ENCODE results near the gene MED8.

Gene MED8

DNA sequence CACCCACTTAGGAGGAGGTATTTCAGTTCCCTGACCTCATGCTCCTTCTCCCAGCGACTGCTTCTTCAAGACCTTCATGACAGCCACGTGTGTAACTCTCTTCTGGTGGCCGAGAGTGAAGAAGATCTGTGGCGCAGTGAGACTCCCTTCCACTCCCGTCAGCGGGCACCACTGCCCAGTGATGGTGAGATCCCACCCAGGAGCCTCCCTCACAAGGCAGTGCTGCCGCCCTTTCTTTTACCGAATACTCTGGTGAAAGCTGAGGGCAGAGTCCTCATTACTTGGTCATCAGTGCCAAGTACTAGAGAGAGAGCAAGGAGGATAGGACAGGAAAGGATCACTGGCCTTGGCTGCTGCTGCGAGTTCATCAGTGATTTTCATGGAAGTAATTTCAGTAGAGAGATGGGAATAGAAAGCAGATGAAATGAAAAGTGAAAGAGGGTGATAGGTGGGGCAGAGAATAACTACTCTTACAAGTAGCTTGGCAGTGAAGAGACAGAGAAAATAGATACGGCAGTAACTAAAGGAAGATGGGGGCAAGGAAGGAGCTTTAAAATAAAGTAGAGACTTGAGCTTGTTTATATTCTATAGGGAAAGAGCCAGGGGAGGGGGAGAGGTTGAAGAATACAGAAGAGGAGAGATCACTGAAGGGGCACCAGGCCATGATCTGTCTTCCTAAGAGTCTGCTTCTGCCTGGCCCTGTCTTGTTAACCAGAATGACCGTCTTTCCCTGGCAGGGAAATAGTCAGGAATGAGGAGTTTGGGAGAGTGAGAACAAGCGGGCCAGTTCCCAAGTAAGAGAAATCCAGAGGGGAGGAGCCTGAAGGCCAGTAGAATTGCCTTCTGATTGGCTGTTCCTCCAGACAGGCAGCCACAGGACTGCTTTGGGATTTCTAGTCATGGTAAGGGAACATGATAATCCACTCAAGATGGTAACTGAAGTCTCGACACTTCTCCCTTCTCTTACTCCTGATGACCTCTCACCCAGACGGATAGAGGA is 45.8 kb upstream of the MED8 start:
- Histone ChIP-seq H3K36me3 (ENCODE audit: insufficient read depth, insufficient read length, low read length) (peaks cover 97% of the 10 kb centered on the region), H3K9me3 (ENCODE audit: insufficient read depth, low read length) (no peaks in the 10 kb centered on the region), H3K27me3 (ENCODE audit: insufficient read depth, insufficient read length) (no peaks in the 10 kb centered on the region), H3K4me3 (ENCODE audit: insufficient read length, low read depth) (no peak overlapping the region), H3K4me1 (ENCODE audit: insufficient read depth, insufficient read length) (no peaks in the 10 kb centered on the region), H3K9ac (ENCODE audit: insufficient read length, low read depth) (no peak overlapping the region)
- DNase-seq (ENCODE audit: low read depth, low spot score) = no peak
- TF ChIP-seq YY1 (IDR thresholded peaks at IDR 0.05; ENCODE audit: insufficient read depth, insufficient read length) (no peak), SUZ12 (IDR thresholded peaks at IDR 0.05; ENCODE audit: extremely low read depth, insufficient read depth, insufficient read length) (no peak), ZNF274 (IDR thresholded peaks at IDR 0.05; ENCODE audit: low read depth, low read length) (no peak)

DNA sequence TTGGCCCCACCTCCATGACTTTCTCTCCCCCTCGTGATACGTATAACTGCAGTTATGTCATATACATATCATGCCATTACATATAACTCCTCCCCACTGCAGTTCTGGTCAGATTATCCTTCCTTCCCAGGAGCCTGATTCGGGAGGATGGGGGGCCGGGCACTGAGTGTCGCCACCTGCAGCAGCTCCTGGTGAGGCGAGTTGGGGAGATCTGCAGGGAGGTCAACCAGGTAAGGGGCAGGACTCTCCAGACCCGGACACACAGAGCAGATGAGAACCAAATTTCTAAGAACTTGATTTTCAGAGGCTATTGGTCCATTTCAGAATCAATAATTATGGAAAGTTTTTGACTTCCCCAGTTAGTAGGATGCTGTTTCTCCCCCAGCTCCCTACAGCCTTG is 44.7 kb upstream of the MED8 start:
- H3K4me3 ChIP-seq (ENCODE audit: insufficient read length, low read depth) = no peak overlapping the region
- H3K9me3 ChIP-seq (ENCODE audit: insufficient read depth, low read length) = no peaks in the 10 kb centered on the region
- H3K36me3 ChIP-seq (ENCODE audit: insufficient read depth, insufficient read length, low read length) = peaks cover 97% of the 10 kb centered on the region
- H3K27me3 ChIP-seq (ENCODE audit: insufficient read depth, insufficient read length) = no peaks in the 10 kb centered on the region
- no peak for TF ChIP-seq YY1 (IDR thresholded peaks at IDR 0.05; ENCODE audit: insufficient read depth, insufficient read length)
- TF ChIP-seq SUZ12 (IDR thresholded peaks at IDR 0.05; ENCODE audit: extremely low read depth, insufficient read depth, insufficient read length) = no peak
- TF ChIP-seq ZNF274 (IDR thresholded peaks at IDR 0.05; ENCODE audit: low read depth, low read length) = no peak
- no peak overlapping the region for H3K9ac ChIP-seq (ENCODE audit: insufficient read length, low read depth)
- no peak for DNase-seq (ENCODE audit: low read depth, low spot score)
- H3K4me1 ChIP-seq (ENCODE audit: insufficient read depth, insufficient read length) = no peaks in the 10 kb centered on the region

DNA sequence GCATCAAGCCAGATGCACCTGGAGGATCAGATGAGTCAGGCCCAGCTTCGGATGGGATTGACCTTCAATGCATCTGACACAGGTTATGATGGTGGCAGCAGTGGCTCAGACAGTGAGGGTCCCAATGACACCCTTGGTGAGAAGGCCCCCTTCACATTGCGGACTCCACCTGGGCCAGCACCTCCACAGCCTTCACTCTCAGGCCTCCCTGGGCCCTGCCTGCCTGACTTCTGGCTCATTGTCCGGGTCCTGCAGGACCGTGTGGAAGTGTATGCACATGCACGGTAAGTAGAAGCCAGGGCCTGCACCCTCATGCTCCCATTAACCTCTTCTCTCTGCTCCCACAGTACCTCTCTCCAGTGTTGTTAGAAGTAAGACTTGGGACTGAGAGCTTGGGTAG is 43.3 kb upstream of the MED8 start:
- H3K9me3 ChIP-seq (ENCODE audit: insufficient read depth, low read length) = no peaks in the 10 kb centered on the region
- no peak for DNase-seq (ENCODE audit: low read depth, low spot score)
- H3K4me3 ChIP-seq (ENCODE audit: insufficient read length, low read depth) = no peak overlapping the region
- TF ChIP-seq YY1 (IDR thresholded peaks at IDR 0.05; ENCODE audit: insufficient read depth, insufficient read length) (no peak), ZNF274 (IDR thresholded peaks at IDR 0.05; ENCODE audit: low read depth, low read length) (no peak), SUZ12 (IDR thresholded peaks at IDR 0.05; ENCODE audit: extremely low read depth, insufficient read depth, insufficient read length) (no peak)
- H3K27me3 ChIP-seq (ENCODE audit: insufficient read depth, insufficient read length) = no peaks in the 10 kb centered on the region
- peaks cover 98% of the 10 kb centered on the region for H3K36me3 ChIP-seq (ENCODE audit: insufficient read depth, insufficient read length, low read length)
- H3K4me1 ChIP-seq (ENCODE audit: insufficient read depth, insufficient read length) = no peaks in the 10 kb centered on the region
- no peak overlapping the region for H3K9ac ChIP-seq (ENCODE audit: insufficient read length, low read depth)

DNA sequence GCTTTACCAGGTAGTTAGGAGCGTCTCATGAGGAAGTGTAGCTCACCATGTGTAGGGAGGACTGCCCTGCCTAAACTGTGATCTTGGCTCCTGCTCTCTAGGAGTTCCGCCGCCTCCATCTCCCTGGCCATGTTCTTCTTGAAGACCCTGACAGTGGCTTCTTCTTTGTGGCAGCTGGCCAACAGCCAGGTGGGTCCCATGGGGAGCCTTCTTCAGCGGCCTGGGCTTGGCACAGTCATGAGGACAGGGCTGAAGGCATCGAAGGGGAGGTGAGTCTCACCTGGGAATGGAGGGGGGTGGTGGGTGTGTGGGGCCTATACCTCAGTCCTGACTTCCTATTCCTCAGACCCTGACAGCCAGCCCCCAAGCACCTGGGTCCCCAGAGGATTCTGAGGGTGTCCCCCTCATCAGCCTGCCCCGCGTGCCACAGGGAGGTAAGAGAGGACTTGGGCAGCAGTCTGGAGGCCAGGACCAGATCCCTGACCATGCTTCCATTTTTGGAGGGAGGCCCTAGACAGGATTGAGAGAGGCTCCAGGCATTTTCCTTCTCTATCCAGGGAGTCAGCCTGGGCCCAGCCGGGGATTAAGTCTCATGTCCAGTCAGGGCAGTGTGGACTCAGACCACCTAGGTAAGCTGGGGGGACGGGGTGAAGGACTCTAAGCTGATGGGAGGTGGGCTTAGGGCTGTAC is 42.7 kb upstream of the MED8 start:
- TF ChIP-seq YY1 (IDR thresholded peaks at IDR 0.05; ENCODE audit: insufficient read depth, insufficient read length) (no peak), ZNF274 (IDR thresholded peaks at IDR 0.05; ENCODE audit: low read depth, low read length) (no peak), SUZ12 (IDR thresholded peaks at IDR 0.05; ENCODE audit: extremely low read depth, insufficient read depth, insufficient read length) (no peak)
- Histone ChIP-seq H3K9ac (ENCODE audit: insufficient read length, low read depth) (no peak overlapping the region), H3K36me3 (ENCODE audit: insufficient read depth, insufficient read length, low read length) (peaks cover 98% of the 10 kb centered on the region), H3K27me3 (ENCODE audit: insufficient read depth, insufficient read length) (no peaks in the 10 kb centered on the region), H3K4me3 (ENCODE audit: insufficient read length, low read depth) (no peak overlapping the region), H3K4me1 (ENCODE audit: insufficient read depth, insufficient read length) (no peaks in the 10 kb centered on the region), H3K9me3 (ENCODE audit: insufficient read depth, low read length) (no peaks in the 10 kb centered on the region)
- DNase-seq (ENCODE audit: low read depth, low spot score) = no peak

DNA sequence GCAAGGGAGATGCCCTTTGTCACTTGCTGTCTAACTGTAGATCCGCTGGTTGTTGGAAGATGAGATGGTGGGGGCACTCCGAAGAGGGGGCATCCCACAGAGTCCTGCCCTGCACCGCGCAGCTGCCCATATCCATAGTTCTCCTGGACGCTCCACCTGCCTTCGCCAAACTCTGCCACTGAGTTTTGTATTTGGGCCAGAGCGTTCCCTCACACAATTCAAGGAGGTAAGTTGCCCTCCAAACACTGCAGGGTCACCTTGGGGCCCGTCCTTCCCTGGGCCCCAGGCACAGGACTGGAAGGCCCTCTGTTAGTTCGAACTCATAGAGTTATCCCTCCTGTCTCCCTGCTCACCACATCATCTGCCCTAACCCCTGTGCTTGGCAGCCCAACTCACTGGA is 42.1 kb upstream of the MED8 start:
- DNase-seq (ENCODE audit: low read depth, low spot score) = no peak
- H3K9ac ChIP-seq (ENCODE audit: insufficient read length, low read depth) = no peak overlapping the region
- no peaks in the 10 kb centered on the region for H3K27me3 ChIP-seq (ENCODE audit: insufficient read depth, insufficient read length)
- H3K36me3 ChIP-seq (ENCODE audit: insufficient read depth, insufficient read length, low read length) = peaks cover 98% of the 10 kb centered on the region
- H3K9me3 ChIP-seq (ENCODE audit: insufficient read depth, low read length) = no peaks in the 10 kb centered on the region
- H3K4me3 ChIP-seq (ENCODE audit: insufficient read length, low read depth) = no peak overlapping the region
- no peaks in the 10 kb centered on the region for H3K4me1 ChIP-seq (ENCODE audit: insufficient read depth, insufficient read length)
- no peak for TF ChIP-seq ZNF274 (IDR thresholded peaks at IDR 0.05; ENCODE audit: low read depth, low read length)
- no peak for TF ChIP-seq YY1 (IDR thresholded peaks at IDR 0.05; ENCODE audit: insufficient read depth, insufficient read length)

DNA sequence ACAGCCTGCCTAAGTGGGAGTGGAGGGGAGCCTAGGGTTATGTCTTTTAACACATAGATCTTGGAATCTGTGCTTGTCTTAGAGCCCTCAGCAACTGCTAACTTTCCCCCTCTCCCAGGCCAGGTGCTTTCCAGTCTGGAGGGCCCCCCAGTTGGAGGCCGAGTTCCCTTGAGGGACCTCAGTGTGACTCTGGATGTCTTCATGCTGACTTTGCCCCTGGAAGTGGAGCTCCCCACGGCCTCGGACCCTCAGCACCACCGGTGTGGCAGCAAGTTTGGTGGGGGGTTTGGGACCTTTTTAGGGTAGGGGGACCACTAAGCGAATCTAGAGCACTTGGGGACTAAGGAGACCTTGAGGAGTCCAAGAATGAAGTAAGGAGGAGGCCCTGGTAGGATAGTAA is 41.2 kb upstream of the MED8 start:
- Histone ChIP-seq H3K4me1 (ENCODE audit: insufficient read depth, insufficient read length) (no peaks in the 10 kb centered on the region), H3K36me3 (ENCODE audit: insufficient read depth, insufficient read length, low read length) (peaks cover 99% of the 10 kb centered on the region), H3K9ac (ENCODE audit: insufficient read length, low read depth) (no peak overlapping the region), H3K9me3 (ENCODE audit: insufficient read depth, low read length) (no peaks in the 10 kb centered on the region), H3K4me3 (ENCODE audit: insufficient read length, low read depth) (no peak overlapping the region), H3K27me3 (ENCODE audit: insufficient read depth, insufficient read length) (no peaks in the 10 kb centered on the region)
- TF ChIP-seq YY1 (IDR thresholded peaks at IDR 0.05; ENCODE audit: insufficient read depth, insufficient read length) (no peak), SUZ12 (IDR thresholded peaks at IDR 0.05; ENCODE audit: extremely low read depth, insufficient read depth, insufficient read length) (no peak), ZNF274 (IDR thresholded peaks at IDR 0.05; ENCODE audit: low read depth, low read length) (no peak)
- no peak for DNase-seq (ENCODE audit: low read depth, low spot score)

DNA sequence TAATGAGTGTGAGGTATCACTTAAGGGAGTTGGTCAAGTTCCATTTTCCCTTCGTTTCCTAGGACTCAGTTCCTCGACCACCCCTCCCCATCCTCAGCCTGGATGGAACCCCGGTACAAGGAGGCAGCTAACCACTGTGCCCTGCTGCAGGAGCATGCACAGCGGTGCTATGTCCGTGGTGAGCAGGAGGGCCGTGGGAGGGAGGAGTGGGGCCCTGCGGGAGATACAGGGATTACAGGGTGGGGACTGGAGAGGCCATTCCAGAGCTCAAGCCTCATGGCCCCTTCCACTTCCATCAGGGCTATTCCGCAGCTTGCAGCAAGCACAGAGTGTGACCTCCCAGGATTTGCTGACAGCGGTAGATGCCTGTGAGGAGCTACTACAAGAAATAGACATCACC is 38.3 kb upstream of the MED8 start:
- no peak for DNase-seq (ENCODE audit: low read depth, low spot score)
- no peaks in the 10 kb centered on the region for H3K27me3 ChIP-seq (ENCODE audit: insufficient read depth, insufficient read length)
- no peaks in the 10 kb centered on the region for H3K4me1 ChIP-seq (ENCODE audit: insufficient read depth, insufficient read length)
- H3K4me3 ChIP-seq (ENCODE audit: insufficient read length, low read depth) = no peak overlapping the region
- no peak overlapping the region for H3K9ac ChIP-seq (ENCODE audit: insufficient read length, low read depth)
- H3K9me3 ChIP-seq (ENCODE audit: insufficient read depth, low read length) = no peaks in the 10 kb centered on the region
- no peak for TF ChIP-seq ZNF274 (IDR thresholded peaks at IDR 0.05; ENCODE audit: low read depth, low read length)
- TF ChIP-seq YY1 (IDR thresholded peaks at IDR 0.05; ENCODE audit: insufficient read depth, insufficient read length) = no peak
- TF ChIP-seq SUZ12 (IDR thresholded peaks at IDR 0.05; ENCODE audit: extremely low read depth, insufficient read depth, insufficient read length) = no peak
- H3K36me3 ChIP-seq (ENCODE audit: insufficient read depth, insufficient read length, low read length) = peaks cover 100% of the 10 kb centered on the region
